Ecto neural progenitor cell (in vitro differentiated cells): Measurements from ENCODE around the gene POLR2L.
A peak's percentile ranks its signal among the peaks of the same experiment; 100 is the strongest.

Source experiments
- DNase-seq: peaks from one replicate; pipeline ENCODE4 v3.0.0-alpha.2; 2018; ENCODE audit warnings: low spot score

Gene POLR2L

GRCh38 chr11:868802-869201, 26.5 kb upstream of the POLR2L start:
- DNase-seq: no peak

GRCh38 chr11:868394-868793, 26.1 kb upstream of the POLR2L start:
- DNase-seq: no peak

GRCh38 chr11:867856-868358, 25.6 kb upstream of the POLR2L start:
- no peak for DNase-seq

GRCh38 chr11:866481-866880, 24.2 kb upstream of the POLR2L start:
- no peak for DNase-seq

GRCh38 chr11:865462-866430, 23.4 kb upstream of the POLR2L start:
- no peak for DNase-seq

- DNase-seq: no peak
Observed at GRCh38 chr11:864898-865297, 22.6 kb upstream of the POLR2L start.

- no peak for DNase-seq
Observed at GRCh38 chr11:863910-864827, 21.8 kb upstream of the POLR2L start.

GRCh38 chr11:863023-863909, 20.9 kb upstream of the POLR2L start:
- no peak for DNase-seq

- no peak for DNase-seq
Observed at GRCh38 chr11:862696-863022, 20.3 kb upstream of the POLR2L start.

GRCh38 chr11:862081-862661, 19.8 kb upstream of the POLR2L start:
- peak; percentile 69 for DNase-seq

GRCh38 chr11:861105-861479, 18.8 kb upstream of the POLR2L start:
- DNase-seq: no peak

- no peak for DNase-seq
Observed at GRCh38 chr11:860234-861104, 18.1 kb upstream of the POLR2L start.

- no peak for DNase-seq
Observed at GRCh38 chr11:859394-860131, 17.2 kb upstream of the POLR2L start.

- no peak for DNase-seq
Observed at GRCh38 chr11:858762-859339, 16.5 kb upstream of the POLR2L start.

- DNase-seq: no peak
Observed at GRCh38 chr11:858053-858761, 15.9 kb upstream of the POLR2L start.

- no peak for DNase-seq
Observed at GRCh38 chr11:856397-856796, 14.1 kb upstream of the POLR2L start.

- DNase-seq: no peak
Observed at GRCh38 chr11:855796-856195, 13.5 kb upstream of the POLR2L start.

- DNase-seq: no peak
Observed at GRCh38 chr11:855330-855674, 13.0 kb upstream of the POLR2L start.
